Measurements from ENCODE around the gene NDUFAF8.

The NDUFAF8 gene

DNA sequence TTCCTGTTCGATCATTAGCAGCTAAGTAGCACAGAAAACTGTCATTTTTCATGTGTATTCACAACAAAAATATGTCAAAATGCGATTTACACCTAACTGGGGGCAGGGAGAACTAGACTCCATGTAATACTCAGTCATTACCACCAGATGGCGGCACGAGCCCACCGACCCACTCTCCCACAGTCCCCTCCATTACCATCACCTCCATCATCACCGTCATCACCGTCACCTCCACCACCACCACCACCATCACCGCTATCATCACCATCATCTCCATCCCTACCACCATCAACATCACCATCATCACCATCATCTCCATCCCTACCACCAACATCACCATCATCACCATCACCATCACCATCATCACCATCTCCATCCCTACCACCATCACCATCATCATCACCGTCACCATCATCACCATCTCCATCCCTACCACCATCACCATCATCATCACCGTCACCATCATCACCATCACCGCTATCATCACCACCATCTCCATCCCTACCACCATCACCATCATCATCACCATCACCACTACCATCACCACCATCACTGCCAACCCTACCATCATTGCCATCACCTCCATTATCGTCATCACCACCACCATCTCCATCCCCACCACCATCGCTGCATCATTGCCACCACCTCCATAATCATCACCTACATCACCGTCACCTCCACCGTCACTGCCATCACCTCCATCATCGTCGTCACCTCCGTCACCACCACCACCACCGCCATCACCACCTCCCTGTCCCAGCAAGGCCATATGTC, 14.4 kb downstream of the NDUFAF8 start:
- peak; percentile 8 to 28 for DNase-seq

DNA sequence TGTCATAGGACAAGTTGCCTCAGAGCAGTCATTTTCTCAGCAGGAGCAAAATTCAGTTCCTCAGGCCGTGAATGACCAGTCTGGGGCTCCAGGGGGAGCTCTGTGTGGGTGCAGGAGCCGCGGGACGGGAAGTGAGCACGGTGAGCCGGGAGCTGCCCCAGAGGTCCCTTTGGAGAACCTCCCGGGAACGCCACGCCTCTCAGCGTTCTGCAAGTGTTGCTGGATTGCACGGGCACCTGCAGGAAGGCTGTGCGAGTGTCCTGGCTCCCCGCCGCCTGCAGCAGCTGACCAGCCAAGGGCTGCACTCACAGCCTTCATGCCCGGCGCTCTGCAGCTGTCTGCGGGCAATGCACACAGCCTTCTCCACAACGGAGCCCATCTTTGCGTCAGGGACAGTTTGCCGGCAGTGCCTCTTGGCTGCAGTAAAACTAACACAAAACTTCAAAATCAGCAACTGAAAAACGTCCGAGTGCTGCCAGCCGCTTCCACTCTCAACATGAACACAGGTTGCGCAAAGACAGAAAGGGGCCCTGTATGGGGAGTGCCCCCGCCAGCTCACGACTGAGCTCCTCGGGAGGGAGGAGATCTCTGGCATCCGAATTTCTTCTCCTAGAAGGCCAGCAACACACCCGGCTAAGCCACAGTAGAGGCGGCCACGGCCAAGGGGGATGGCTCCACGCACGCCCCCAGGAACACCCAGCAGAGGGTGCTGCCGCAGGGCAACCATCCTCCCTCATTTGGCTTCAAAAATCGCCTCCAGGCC, 16.0 kb downstream of the NDUFAF8 start:
- peak in 1 of 2 donors; percentile 23 for DNase-seq

DNA sequence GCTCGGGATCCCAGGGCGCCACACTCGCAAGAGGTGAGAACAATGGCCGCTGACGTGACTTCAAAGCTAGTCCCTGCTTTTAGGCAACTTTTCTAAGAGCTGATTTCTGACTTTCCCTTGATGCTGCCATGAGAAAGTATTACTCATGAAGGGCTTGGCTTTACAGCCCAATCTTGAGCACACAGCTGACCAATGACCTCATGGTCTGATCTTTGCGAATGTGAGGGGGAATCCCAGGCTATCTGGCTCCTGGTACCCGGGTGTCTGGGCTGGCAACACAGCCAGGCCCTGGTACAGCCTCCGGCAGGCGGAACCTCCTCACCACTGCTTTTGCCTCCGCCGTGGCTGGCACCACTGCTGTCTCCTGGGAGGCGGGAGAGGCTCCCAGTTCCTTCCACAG, 17.5 kb downstream of the NDUFAF8 start:
- DNase-seq = peak in 1 of 2 donors; percentile 6

DNA sequence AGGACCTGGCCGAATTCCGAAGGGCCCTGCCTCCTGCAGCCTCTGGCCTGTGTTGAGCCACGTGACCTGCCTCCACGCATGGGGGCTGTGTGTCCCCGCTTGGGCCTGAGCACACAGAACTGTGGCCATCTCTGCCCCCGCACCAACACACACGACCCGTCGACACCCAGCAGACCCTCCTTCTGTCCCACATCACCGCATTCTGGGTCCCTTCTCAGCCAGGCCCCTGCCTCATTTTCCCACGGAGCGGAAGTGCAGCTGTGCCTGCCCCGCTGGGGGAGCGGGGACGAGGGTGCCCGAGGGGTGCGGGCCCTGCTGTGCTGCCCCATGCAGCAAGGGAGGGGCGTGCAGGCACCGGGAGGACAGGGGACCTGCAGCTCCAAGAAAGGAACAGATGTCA, 18.4 kb downstream of the NDUFAF8 start:
- DNase-seq = no peak

DNA sequence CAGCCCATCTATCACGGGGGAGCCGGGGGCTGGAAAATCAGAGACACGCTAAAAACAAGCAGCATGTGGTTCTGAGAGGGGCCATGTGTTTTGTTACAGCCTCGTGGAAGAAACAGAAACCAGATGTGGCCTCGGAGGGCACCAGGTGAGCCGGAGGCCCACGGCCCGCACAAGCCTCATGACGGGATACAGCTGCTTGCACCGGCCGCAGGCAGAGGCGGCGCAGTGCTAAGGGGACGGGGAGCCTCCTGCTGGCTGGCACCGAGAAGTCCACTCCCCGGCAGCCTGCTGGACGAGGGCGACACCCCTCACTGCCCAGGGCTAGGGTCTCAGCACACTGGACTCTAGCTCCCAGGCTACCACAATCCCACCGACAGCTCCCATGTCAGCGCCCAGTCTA, 19.2 kb downstream of the NDUFAF8 start:
- DNase-seq = no peak

DNA sequence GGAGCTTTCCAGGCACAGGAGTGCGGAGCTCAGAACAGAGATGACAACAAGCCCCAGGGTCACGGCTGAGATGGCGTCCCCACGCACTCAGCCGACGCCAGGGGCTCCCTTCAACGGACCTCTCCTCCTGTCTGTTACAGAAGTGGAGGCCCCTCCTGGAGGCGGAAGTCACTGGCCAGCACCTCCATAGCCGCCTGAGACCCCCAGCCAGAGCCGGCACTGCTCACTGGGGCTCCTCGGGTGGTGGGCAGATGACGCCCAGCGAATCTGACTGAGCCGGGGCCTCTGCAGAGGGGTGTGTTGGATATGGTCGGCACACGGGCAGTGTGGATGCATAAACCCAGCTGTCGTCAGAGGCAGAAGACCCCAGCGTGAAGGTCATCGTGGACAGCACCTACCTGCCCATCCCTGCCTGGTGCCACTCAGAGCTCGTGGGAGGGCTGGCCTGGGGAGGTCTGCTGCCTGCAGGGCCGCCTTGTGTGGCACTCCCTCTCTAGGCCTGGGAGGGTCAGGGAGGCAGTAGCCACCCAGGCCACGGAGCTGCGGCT, 20.0 kb downstream of the NDUFAF8 start:
- no peak for DNase-seq

DNA sequence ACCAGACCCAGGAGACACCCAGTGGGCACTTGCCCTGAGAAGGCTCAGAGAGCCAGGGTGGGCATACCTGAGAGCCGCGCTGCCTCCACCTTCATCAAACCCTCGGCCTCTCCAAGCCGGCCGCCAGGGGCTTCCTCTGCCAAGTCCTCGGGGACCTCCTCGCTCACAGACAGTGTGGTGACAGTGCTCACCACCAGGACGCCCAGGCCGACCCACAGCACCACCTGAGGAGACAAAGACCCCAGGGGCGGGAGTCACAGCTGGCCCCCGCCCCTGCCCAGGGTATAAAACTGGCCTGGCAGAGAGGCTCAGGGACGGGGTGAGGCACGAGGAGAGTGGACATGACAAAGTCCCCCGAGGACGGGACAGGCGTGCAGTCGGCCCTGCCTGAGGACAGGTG, 21.1 kb downstream of the NDUFAF8 start:
- no peak for DNase-seq

DNA sequence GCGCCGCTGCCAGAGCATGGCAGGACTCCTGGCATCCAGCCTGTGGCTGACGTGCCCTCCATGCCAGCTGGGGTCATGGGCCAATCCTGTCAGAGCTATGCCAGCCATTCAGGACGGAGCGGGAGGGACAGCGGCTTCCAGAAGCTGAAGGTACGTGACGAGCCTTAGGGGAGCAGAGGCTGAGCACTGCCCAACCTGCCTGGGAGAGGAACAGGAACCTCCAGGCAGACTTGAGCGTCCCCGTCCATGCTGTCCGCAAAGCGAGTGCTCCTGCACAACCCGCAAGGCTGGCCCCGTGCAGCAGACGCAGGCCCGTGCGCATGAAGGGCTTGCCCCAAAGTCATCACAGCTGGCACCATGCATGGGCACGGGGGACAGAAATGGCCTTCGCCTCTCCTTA, 21.5 kb downstream of the NDUFAF8 start:
- DNase-seq = no peak

DNA sequence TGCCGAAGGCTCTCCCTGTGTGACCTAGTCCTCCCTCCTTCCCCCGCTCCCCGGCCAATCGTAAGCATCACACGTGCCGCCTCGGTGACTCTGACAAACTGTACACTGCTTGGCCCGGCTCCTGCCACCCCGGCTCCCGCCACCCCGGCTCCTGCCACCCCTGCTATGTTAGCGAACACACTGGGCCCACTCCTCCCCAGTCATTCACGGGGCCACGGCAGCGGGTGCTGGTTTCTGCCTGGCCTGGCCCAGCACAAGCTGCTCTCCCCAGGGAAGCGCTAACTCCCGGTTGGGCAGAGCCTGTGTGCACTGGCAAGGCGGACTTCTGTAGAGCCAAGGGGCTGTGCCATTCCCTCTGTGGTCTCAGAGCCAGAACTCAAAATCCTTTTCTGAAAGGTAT, 22.0 kb downstream of the NDUFAF8 start:
- no peak for DNase-seq

DNA sequence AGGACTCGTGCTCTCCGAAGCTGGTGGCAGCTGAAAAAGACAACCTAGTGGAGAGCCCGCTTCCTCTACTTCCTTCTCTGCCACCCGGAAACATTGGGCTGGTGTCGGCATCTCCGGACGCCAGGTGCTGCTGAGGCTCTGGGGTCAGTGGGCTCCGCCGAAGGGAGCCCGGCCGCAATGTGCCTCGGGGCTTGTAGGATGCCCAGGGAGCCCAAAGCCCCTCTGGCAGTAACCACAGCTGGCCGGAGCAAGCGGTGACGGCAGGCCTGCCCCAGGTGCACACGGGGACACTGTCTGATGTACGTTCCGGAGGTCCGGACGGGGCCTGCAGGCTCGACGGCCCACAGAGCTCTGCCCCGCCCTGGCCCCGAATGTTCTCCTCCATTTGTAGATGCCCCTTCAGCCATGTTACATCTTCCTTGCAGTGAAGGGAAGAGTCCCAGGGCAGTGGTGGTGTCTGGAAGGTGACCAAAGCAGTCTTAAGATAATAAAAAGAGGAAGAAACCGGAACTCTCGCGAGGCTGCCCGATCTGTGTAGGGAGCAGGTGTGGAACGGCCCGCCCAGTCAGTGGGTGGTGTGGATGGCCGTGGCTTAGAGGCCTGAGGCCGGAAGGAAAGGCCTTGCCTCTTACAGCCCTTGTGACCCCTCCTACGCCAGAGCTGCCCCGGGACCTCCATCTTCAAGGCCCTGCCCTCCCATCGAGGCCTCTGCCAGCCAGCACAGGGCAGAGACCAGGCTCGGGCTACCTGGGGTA, 22.6 kb downstream of the NDUFAF8 start:
- DNase-seq = no peak

DNA sequence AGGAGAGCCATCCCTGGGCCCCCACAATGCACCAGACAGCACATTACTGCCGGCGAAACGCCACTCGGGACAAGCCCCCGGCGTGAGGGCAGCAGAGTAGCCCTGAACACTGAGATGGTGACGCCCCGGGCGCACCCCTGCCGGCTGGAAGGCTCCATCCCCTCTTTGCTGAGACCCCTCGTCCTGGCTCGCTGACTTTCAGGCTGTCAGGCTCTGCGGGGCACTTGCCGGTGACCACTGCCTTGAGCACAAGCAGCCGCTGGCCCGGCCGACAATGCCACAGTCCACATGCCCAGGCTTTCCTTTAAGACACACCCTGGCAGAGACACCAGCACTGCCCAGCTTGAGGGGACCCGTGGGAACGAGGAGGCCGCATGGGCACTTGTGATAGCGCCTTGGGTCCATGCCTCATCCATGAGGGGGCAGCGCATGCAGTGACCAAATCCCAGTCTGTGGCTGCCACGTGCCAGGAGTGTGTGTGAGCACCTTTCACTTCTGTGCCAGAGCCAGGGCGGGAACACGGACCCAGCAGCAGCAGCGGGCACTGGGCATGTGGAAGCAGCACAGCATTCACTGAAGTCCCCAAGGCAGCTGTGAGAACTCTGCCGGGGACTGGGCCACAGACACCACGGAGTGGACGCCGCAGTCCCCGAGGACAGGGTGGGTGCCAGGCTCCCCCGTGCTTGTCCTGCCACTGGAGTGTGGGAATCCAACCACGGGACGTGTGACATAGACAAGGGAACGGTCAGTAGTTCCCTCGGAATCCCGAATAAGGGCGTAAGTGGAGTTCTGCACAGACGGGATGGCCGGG, 24.5 kb downstream of the NDUFAF8 start:
- no peak for DNase-seq

DNA sequence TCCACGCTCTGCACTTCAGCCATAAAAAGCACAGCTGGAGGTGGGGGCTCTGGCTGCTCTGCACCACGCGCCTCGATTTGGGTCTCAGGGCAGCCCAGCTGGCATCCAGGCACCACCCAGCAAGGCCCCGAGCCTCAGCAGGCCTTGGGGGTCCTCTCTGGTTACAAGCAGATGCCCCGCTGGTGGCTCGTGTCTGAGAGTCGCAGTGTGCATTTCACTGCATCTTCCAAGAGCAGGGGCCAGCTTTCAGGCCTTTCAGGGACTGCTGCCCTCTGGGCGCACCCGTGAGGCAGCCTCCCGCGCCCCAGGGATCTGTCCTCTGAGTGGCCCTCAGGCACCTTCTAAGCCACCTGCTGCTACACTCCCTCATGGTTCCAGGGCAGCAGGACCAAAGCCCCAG, 25.5 kb downstream of the NDUFAF8 start:
- DNase-seq = no peak

DNA sequence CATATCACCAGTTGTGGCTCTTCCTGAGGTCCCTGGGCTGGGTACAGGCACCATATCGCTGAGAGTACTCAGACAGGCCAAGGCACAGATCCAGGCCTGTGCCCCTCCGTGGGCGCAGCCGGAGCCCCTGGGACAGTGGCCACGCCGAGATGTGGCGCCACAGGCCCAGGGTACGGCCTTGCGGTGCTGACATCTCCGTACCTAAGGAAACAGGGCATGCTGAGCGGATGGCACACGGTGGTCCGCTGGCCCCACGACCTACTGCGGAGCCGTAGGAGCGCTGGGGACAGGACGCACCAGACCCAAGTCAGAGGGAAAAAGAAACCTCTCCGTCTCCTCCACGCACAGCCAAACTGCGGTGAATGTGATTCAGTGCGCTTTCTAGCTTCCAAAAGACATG, 26.5 kb downstream of the NDUFAF8 start:
- DNase-seq = no peak

DNA sequence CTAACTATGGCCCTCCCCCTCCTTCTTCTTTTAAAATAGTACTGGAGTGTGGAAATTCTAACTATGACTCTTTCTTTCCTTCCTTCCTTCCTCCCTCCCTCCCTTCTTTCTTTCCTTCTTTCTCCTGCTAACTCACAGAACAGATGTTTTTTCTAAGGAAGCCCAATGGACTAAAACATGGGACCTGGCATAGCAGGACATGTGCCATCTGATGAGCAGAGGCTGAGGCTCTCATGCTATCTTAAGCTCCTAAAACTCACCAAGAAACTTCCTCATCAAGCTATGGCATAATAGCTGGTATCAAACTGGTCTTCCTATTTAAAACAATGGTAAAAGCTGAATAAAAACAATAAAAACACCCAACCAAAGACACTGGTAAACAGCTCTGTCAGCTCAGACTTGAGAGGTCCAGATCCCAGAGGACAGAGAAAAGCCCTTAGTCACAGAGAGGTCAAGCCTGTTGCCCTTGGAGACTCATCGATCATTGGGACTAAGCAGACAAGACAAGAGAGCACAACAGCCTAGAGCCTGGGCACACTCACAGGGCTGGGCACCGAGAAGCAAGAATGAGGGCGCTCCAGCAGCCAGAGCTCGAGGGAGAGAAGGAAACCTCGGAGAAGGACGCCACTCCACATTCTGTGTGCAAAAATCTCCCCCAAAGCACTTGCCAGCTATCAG, 28.4 kb downstream of the NDUFAF8 start:
- no peak for DNase-seq

DNA sequence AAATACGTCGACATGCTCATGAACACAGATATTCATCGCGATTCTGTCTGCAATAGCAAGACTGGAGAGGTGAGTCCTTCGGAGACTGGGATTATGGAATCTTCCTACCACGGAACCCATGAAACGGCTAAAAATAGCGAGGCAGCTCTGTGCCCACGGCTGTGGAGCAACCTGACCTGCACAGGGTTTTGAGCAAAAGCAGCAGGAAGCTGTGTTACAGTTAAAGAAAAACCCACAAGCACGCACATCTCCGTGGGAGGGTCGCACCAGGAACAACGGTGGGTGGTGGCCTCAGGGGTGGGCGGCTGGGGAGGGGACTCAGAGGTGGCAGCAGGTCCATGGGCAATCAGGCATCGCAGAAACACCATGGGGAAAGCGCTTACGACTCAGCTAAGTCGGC, 31.2 kb downstream of the NDUFAF8 start:
- DNase-seq = no peak

DNA sequence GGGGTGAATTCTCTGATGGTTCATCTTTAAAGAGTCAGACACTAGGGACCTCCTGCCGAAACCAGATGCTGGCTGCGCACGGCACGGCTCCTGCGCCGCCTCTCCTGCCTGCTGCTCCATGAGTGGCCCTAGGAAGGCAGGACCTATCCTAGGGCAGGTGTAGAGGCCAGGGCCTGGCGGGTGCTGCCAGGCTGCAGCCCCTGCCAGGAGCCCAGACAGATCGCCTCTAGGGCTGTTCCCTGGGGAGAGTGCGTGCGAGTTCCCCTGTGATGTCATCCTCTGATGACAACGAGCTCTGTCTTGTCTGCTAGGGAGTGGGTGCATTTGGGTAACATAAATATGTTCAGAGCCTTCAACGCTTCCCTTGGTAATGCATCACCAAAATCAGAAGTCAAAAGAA, 32.1 kb downstream of the NDUFAF8 start:
- no peak for DNase-seq

DNA sequence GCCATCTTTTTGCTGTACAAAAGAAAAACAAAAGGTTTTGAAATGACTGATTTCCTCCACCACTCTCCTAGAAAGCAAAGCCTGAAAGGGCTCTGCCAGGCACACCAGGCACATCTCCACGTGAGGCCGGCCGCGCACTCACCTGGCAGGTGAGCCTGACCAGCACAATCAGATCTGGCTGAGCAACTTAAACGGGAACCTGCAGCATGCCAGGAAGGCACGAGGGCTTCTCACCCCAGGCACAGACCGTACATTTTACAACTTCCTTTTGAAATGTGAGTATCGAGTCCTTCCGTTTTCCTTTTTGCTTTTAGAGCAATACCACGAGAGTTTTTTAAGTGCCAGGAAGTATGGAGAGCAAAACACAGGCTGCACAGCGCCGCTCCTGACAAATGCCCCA, 33.5 kb downstream of the NDUFAF8 start:
- no peak for DNase-seq

DNA sequence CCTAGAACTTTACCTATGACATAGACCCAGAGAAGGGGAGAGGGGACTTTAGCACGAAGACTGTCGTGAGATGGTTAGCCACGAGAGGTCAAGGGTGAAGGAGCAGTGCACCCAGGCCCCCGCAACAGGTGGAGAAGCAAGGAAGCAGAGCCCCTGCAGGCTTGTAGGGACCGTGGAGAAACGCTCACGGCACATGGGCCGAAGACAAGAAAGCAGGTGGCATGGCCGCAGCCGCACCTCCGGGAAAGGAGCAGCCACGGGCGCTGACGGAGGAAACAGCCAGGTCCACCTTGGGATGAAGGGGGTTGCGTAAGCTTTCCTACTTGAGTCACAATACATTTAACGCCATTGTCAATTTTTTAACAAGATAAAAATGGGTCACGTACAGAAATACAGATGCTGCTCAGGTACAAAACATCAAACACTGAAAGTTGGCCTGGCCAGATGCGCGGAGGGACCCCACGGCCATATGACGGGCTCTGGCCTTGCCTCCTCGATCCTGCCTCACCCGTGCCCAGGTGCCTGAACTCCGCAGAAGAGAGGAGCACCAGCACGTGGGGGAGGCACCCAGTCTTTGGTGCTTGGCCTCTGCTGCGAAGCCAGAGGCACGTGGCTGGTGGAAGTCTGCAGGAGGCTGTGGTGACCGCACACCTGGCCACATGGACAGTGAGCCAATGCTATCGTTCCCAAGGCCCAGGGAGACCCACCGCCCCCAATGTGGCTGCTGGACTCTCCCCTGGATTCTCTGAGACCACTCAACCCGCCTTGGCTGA, 34.8 kb downstream of the NDUFAF8 start:
- DNase-seq = no peak

DNA sequence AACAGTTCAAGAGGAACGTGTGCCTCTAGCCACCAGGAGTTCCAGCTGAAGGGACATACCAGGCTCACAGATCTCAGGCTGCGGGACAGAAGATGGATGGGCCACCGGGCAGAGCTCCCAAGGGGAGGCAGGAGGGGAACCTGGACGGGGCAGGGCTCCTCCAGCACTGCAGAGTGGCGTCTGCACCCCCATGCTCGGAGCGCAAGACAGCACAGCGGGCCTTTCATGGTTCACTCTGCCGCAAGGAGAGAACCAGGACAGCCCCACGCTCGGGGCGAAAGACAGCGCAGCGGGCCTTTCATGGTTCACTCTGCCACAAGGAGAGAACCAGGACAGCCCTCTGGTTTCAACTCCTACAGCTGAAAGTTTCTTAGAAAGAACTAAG, 35.3 kb downstream of the NDUFAF8 start:
- no peak for DNase-seq

DNA sequence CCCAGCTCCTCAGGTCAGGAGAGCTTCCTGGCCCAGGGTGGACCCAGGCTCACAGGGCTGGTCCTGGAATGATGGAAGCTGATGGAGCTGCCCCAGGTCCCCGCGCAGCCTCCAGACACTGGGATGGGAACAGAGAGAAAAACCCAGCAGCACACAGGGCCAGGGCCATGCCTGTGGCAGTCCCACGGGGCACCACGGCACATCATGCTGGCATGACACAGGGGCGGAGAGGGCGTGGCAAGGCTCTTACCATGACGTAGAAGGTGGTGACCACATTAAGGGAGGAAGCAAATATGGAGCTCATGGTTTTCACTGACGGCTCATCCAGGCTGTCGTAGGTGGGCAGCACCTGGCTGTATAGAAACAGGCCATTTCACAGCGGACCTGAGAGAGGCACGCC, 37.7 kb downstream of the NDUFAF8 start:
- DNase-seq = no peak

DNA sequence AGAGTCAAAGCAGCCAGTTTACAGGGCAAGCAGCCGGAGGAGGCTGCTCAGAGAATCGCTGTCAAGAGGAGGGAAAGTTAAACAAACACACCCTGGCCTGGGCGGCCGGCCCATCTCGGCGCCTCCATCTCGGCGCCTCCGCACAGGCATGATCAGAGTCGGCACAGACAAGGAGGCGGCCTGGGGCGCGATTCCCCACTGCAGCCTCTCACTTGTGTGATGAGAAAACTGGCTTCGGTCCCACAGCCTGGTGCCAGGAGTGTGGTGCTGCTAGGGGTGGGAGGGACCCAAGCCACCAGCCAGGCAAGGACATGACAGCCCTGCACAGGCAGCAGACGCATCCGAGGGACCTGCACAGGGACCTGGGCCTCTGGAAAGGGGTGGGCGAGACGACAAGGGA, 38.3 kb downstream of the NDUFAF8 start:
- no peak for DNase-seq
